Activated CD8-positive, alpha-beta memory T cell treated with anti-CD3 and anti-CD28 coated beads, Interleukin-2, amount 50 U/mL, for 1 hour (primary cell): Measurements from ENCODE around the gene KRCC1.
"Not testable (repeated sequence)": the region's sequence is repeated elsewhere in the genome, so short reads cannot be mapped to it uniquely, and the experiment has no call there.

Experiments
- DNase-seq: peaks from one replicate; pipeline ENCODE4 v3.0.0-alpha.2; 2020; ENCODE audit errors: extremely low read depth

KRCC1 gene

GRCh38 chr2:88074854-88075292, 19.3 kb upstream of the KRCC1 start:
- DNase-seq = no peak

- no peak for DNase-seq
These were observed 18.6 kb upstream of the KRCC1 start for GRCh38 chr2:88074150-88074549.

- DNase-seq = no peak
These were observed 15.8 kb upstream of the KRCC1 start for GRCh38 chr2:88071365-88071764.

- DNase-seq = no peak
These were observed 14.5 kb upstream of the KRCC1 start for GRCh38 chr2:88070055-88070454.

- no peak for DNase-seq
These were observed 13.5 kb upstream of the KRCC1 start for GRCh38 chr2:88069117-88069516.

- no peak for DNase-seq
These were observed 12.5 kb upstream of the KRCC1 start for GRCh38 chr2:88068044-88068443.

GRCh38 chr2:88067598-88067997, 12.0 kb upstream of the KRCC1 start, which contains the start of gene SMYD1:
TSS of gene SMYD1 (plus strand) at chr2:88067825. CDS start at chr2:88067865, 40 bp downstream.
- DNase-seq = no peak

- DNase-seq = no peak
These were observed 11.6 kb upstream of the KRCC1 start for GRCh38 chr2:88067189-88067588.

GRCh38 chr2:88066543-88066942, 11.0 kb upstream of the KRCC1 start:
- DNase-seq = no peak

GRCh38 chr2:88061295-88061694, 5.7 kb upstream of the KRCC1 start:
- DNase-seq = no peak

GRCh38 chr2:88060907-88061275, 5.3 kb upstream of the KRCC1 start:
- DNase-seq = no peak

- DNase-seq = no peak
These were observed 4.7 kb upstream of the KRCC1 start for GRCh38 chr2:88059979-88060906.

GRCh38 chr2:88058191-88058590, 2.6 kb upstream of the KRCC1 start:
- no peak for DNase-seq

- no peak for DNase-seq
These were observed 1.9 kb upstream of the KRCC1 start for GRCh38 chr2:88057437-88057844.

- no peak for DNase-seq
These were observed 707 bp downstream of the KRCC1 start for GRCh38 chr2:88054782-88055370.

GRCh38 chr2:88053934-88054781, 1.4 kb downstream of the KRCC1 start:
- DNase-seq = no peak

- DNase-seq = no peak
These were observed 2.3 kb downstream of the KRCC1 start for GRCh38 chr2:88053296-88053695.

GRCh38 chr2:88051792-88052191, 3.8 kb downstream of the KRCC1 start:
- no peak for DNase-seq

- DNase-seq = no peak
These were observed 6.0 kb downstream of the KRCC1 start for GRCh38 chr2:88049622-88050021.

- DNase-seq = no peak
These were observed 7.0 kb downstream of the KRCC1 start for GRCh38 chr2:88048541-88048940.

GRCh38 chr2:88045561-88045960, 10.0 kb downstream of the KRCC1 start:
- not testable (repeated sequence) for DNase-seq

GRCh38 chr2:88042476-88042875, 13.1 kb downstream of the KRCC1 start:
- DNase-seq = no peak
